GM23338 (cell line): ENCODE measurements around the gene SNAPC2. TPM values are rescaled to one million over a fixed set of nuclear protein-coding genes. Genes with fewer than 3 reads are reported as not detected.

ENCODE experiments used
- ATAC-seq: fragments of 200-7000 bp; cut with Tn5 transposase; 3 replicates; pipeline ENCODE4 v1.9.1; 2020
- DNase-seq: peaks from one replicate; pipeline ENCODE4 v3.0.0-alpha.2; 2015; ENCODE audit warnings: low spot score
- H2AFZ ChIP-seq: fragments of 200-600 bp; sonication (generic); 2 replicates; pipeline ENCODE4 v1.8.0; 2016; ENCODE audit warnings: antibody characterized with exemption, mild to moderate bottlenecking, moderate library complexity
- H3F3A ChIP-seq: fragments of 200-600 bp; sonication (generic); replicated peaks from 2 replicates; pipeline ENCODE4 v1.8.0; 2017; ENCODE audit warnings: antibody characterized with exemption, mixed run types, low read depth
- H3K27ac ChIP-seq: fragments of 200-600 bp; sonication (generic); 2 replicates; pipeline ENCODE4 v1.6.1; 2016; ENCODE audit warnings: low read depth
- H3K27me3 ChIP-seq: fragments of 200-600 bp; sonication (generic); 2 replicates; pipeline ENCODE4 v1.8.0; 2016; ENCODE audit warnings: mild to moderate bottlenecking, mixed run types, moderate library complexity; ENCODE audit not compliant: insufficient read depth
- H3K36me3 ChIP-seq: fragments of 200-600 bp; sonication (generic); 2 replicates; pipeline ENCODE4 v1.8.0; 2016; ENCODE audit warnings: mild to moderate bottlenecking; ENCODE audit not compliant: insufficient read depth
- H3K4me1 ChIP-seq: fragments of 200-600 bp; sonication (generic); 2 replicates; pipeline ENCODE4 v1.8.0; 2016; ENCODE audit warnings: mild to moderate bottlenecking, moderate library complexity; ENCODE audit not compliant: insufficient read depth
- H3K4me2 ChIP-seq: fragments of 200-600 bp; sonication (generic); 2 replicates; pipeline ENCODE4 v1.7.1; 2017; ENCODE audit warnings: mixed run types
- H3K4me3 ChIP-seq: fragments of 200-600 bp; sonication (generic); 2 replicates; pipeline ENCODE4 v1.6.1; 2016; ENCODE audit warnings: mixed run types
- H3K79me2 ChIP-seq: fragments of 200-600 bp; sonication (generic); replicated peaks from 2 replicates; pipeline ENCODE4 v1.8.0; 2017; ENCODE audit warnings: mild to moderate bottlenecking; ENCODE audit not compliant: insufficient read depth
- H3K9me2 ChIP-seq: fragments of 200-600 bp; sonication (generic); 2 replicates; pipeline ENCODE4 v1.8.0; 2017; ENCODE audit not compliant: insufficient read depth
- H4K20me1 ChIP-seq: fragments of 200-600 bp; sonication (generic); replicated peaks from 2 replicates; pipeline ENCODE4 v1.8.0; 2017; ENCODE audit warnings: mild to moderate bottlenecking; ENCODE audit not compliant: insufficient read depth
- H3K27ac Mint-ChIP-seq: 2 replicates; pipeline ENCODE4 v1.8.0; 2020; ENCODE audit warnings: inconsistent platforms, mild to moderate bottlenecking, moderate library complexity, mixed read lengths
- H3K27me3 Mint-ChIP-seq: 3 replicates; pipeline ENCODE4 v1.8.0; 2022; ENCODE audit warnings: low read depth, mild to moderate bottlenecking, moderate library complexity, mixed read lengths, inconsistent platforms; ENCODE audit not compliant: insufficient read depth, poor library complexity
- H3K36me3 Mint-ChIP-seq: 3 replicates; pipeline ENCODE4 v1.8.0; 2021; ENCODE audit warnings: low read depth, mild to moderate bottlenecking, inconsistent platforms, moderate library complexity, mixed read lengths
- H3K4me1 Mint-ChIP-seq: 3 replicates; pipeline ENCODE4 v1.8.0; 2020; ENCODE audit warnings: mild to moderate bottlenecking, inconsistent platforms, mixed read lengths
- H3K4me3 Mint-ChIP-seq: 3 replicates; pipeline ENCODE4 v1.8.0; 2021; ENCODE audit warnings: moderate library complexity, mild to moderate bottlenecking, inconsistent platforms, mixed read lengths
- H3K9me3 Mint-ChIP-seq: 3 replicates; pipeline ENCODE4 v1.8.0; 2020; ENCODE audit warnings: moderate library complexity, mild to moderate bottlenecking, inconsistent platforms, mixed read lengths
- CREB1 ChIP-seq: fragments of 250-450 bp; sonication (Bioruptor Pico); IDR thresholded peaks from 2 replicates; pipeline ENCODE4 v1.5.0; 2020; ENCODE audit warnings: low read depth, mild to moderate bottlenecking, moderate library complexity
- EZH2 ChIP-seq: fragments of 200-600 bp; sonication (generic); IDR thresholded peaks from one replicate; pipeline ENCODE4 v1.8.0; 2017; ENCODE audit warnings: antibody characterized with exemption, mild to moderate bottlenecking, low read depth; ENCODE audit not compliant: unreplicated experiment
- EZH2phosphoT487 ChIP-seq: fragments of 200-600 bp; sonication (generic); IDR thresholded peaks from one replicate; pipeline ENCODE4 v1.8.1; 2018; ENCODE audit warnings: antibody characterized with exemption; ENCODE audit not compliant: unreplicated experiment
- JUNB ChIP-seq: IDR thresholded peaks from one replicate; pipeline ENCODE4 v1.6.1; 2016; ENCODE audit warnings: antibody characterized with exemption; ENCODE audit not compliant: unreplicated experiment
- NANOG ChIP-seq: IDR thresholded peaks from 2 replicates; pipeline ENCODE4 v1.6.1; 2016; ENCODE audit warnings: antibody characterized with exemption, borderline replicate concordance
- POLR2AphosphoS5 ChIP-seq: IDR thresholded peaks from 2 replicates; pipeline ENCODE4 v1.6.1; 2016; ENCODE audit warnings: antibody characterized with exemption, low read depth
- REST ChIP-seq: IDR thresholded peaks from one replicate; pipeline ENCODE4 v1.6.1; 2018; ENCODE audit warnings: antibody characterized with exemption; ENCODE audit not compliant: unreplicated experiment
- STAT1 ChIP-seq: IDR thresholded peaks from one replicate; pipeline ENCODE4 v1.6.1; 2016; ENCODE audit warnings: antibody characterized with exemption; ENCODE audit not compliant: unreplicated experiment
- ZNF114 ChIP-seq: fragments of 250-450 bp; sonication (Bioruptor Pico); IDR thresholded peaks from 2 replicates; pipeline ENCODE4 v1.5.0; 2020; ENCODE audit warnings: mild to moderate bottlenecking, moderate library complexity
- ZNF331 ChIP-seq: fragments of 250-450 bp; sonication (Bioruptor Pico); IDR thresholded peaks from 2 replicates; pipeline ENCODE4 v1.5.0; 2020; ENCODE audit warnings: low read depth, mild to moderate bottlenecking, moderate library complexity
- polyA plus RNA-seq: library from polyadenylated mRNA; unstranded; fragments of >200 nt; fragmentation: Nextera tagmentation; extraction: Ambion mirVana; gene quantifications from 2 replicates; pipeline ENCODE4 v1.2.1, GENCODE V29; 2016
- total RNA-seq: library from RNA; depleted of rRNA; stranded (reverse); fragments of >200 nt; shearing (Covaris generic); gene quantifications from 2 replicates; pipeline ENCODE4 v1.2.3, GENCODE V29; 2014
- TF ChIP-seq, protein P1 (sequence below), 2 experiments: fragments of 200-600 bp in 1 of 2; sonication (generic) in 1 of 2; conservative IDR thresholded peaks; 2 replicates each; pipeline versions ENCODE4 v1.5.1 to v1.6.1; 2016 to 2017; ENCODE audit warnings: antibody characterized with exemption in 2 of 2, low read depth in 2 of 2, mild to moderate bottlenecking in 2 of 2, moderate library complexity in 1 of 2
- TF ChIP-seq, protein P2 (sequence below): IDR thresholded peaks from 2 replicates; pipeline ENCODE4 v1.6.1; 2016; ENCODE audit warnings: antibody characterized with exemption
- TF ChIP-seq, protein P3 (sequence below): fragments of 250-450 bp; sonication (Bioruptor Pico); IDR thresholded peaks from 2 replicates; pipeline ENCODE4 v1.5.0; 2020; ENCODE audit warnings: mild to moderate bottlenecking, moderate library complexity

The SNAPC2 gene
- total and polyA plus RNA-seq, 2 experiments from 2014 or later = 17.1 to 25.1 TPM

GRCh38 chr19:7962644-7963268 is 42.6 kb downstream of the SNAPC2 start:
- TF ChIP-seq NANOG = no peak
- TF ChIP-seq, protein P1, sequence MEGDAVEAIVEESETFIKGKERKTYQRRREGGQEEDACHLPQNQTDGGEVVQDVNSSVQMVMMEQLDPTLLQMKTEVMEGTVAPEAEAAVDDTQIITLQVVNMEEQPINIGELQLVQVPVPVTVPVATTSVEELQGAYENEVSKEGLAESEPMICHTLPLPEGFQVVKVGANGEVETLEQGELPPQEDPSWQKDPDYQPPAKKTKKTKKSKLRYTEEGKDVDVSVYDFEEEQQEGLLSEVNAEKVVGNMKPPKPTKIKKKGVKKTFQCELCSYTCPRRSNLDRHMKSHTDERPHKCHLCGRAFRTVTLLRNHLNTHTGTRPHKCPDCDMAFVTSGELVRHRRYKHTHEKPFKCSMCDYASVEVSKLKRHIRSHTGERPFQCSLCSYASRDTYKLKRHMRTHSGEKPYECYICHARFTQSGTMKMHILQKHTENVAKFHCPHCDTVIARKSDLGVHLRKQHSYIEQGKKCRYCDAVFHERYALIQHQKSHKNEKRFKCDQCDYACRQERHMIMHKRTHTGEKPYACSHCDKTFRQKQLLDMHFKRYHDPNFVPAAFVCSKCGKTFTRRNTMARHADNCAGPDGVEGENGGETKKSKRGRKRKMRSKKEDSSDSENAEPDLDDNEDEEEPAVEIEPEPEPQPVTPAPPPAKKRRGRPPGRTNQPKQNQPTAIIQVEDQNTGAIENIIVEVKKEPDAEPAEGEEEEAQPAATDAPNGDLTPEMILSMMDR (conservative IDR thresholded peaks at IDR 0.05; ENCODE audit: low read depth in 2 of 2) = no peak
- no peak for TF ChIP-seq STAT1
- TF ChIP-seq, protein P2, sequence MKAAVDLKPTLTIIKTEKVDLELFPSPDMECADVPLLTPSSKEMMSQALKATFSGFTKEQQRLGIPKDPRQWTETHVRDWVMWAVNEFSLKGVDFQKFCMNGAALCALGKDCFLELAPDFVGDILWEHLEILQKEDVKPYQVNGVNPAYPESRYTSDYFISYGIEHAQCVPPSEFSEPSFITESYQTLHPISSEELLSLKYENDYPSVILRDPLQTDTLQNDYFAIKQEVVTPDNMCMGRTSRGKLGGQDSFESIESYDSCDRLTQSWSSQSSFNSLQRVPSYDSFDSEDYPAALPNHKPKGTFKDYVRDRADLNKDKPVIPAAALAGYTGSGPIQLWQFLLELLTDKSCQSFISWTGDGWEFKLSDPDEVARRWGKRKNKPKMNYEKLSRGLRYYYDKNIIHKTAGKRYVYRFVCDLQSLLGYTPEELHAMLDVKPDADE = no peak
- no peak for TF ChIP-seq JUNB
- TF ChIP-seq CREB1 (CRISPR knock-in tag) = no peak
- TF ChIP-seq EZH2phosphoT487 = no peak
- no peak for TF ChIP-seq ZNF331 (CRISPR knock-in tag)
- no peak for TF ChIP-seq REST
- TF ChIP-seq, protein P3, sequence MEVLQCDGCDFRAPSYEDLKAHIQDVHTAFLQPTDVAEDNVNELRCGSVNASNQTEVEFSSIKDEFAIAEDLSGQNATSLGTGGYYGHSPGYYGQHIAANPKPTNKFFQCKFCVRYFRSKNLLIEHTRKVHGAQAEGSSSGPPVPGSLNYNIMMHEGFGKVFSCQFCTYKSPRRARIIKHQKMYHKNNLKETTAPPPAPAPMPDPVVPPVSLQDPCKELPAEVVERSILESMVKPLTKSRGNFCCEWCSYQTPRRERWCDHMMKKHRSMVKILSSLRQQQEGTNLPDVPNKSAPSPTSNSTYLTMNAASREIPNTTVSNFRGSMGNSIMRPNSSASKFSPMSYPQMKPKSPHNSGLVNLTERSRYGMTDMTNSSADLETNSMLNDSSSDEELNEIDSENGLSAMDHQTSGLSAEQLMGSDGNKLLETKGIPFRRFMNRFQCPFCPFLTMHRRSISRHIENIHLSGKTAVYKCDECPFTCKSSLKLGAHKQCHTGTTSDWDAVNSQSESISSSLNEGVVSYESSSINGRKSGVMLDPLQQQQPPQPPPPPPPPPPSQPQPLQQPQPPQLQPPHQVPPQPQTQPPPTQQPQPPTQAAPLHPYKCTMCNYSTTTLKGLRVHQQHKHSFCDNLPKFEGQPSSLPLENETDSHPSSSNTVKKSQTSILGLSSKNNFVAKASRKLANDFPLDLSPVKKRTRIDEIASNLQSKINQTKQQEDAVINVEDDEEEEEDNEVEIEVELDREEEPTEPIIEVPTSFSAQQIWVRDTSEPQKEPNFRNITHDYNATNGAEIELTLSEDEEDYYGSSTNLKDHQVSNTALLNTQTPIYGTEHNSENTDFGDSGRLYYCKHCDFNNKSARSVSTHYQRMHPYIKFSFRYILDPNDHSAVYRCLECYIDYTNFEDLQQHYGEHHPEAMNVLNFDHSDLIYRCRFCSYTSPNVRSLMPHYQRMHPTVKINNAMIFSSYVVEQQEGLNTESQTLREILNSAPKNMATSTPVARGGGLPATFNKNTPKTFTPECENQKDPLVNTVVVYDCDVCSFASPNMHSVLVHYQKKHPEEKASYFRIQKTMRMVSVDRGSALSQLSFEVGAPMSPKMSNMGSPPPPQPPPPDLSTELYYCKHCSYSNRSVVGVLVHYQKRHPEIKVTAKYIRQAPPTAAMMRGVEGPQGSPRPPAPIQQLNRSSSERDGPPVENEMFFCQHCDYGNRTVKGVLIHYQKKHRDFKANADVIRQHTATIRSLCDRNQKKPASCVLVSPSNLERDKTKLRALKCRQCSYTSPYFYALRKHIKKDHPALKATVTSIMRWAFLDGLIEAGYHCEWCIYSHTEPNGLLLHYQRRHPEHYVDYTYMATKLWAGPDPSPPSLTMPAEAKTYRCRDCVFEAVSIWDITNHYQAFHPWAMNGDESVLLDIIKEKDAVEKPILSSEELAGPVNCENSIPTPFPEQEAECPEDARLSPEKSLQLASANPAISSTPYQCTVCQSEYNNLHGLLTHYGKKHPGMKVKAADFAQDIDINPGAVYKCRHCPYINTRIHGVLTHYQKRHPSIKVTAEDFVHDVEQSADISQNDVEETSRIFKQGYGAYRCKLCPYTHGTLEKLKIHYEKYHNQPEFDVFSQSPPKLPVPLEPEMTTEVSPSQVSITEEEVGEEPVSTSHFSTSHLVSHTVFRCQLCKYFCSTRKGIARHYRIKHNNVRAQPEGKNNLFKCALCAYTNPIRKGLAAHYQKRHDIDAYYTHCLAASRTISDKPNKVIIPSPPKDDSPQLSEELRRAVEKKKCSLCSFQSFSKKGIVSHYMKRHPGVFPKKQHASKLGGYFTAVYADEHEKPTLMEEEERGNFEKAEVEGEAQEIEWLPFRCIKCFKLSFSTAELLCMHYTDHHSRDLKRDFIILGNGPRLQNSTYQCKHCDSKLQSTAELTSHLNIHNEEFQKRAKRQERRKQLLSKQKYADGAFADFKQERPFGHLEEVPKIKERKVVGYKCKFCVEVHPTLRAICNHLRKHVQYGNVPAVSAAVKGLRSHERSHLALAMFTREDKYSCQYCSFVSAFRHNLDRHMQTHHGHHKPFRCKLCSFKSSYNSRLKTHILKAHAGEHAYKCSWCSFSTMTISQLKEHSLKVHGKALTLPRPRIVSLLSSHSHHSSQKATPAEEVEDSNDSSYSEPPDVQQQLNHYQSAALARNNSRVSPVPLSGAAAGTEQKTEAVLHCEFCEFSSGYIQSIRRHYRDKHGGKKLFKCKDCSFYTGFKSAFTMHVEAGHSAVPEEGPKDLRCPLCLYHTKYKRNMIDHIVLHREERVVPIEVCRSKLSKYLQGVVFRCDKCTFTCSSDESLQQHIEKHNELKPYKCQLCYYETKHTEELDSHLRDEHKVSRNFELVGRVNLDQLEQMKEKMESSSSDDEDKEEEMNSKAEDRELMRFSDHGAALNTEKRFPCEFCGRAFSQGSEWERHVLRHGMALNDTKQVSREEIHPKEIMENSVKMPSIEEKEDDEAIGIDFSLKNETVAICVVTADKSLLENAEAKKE (CRISPR knock-in tag) = no peak
- no peak for TF ChIP-seq ZNF114 (CRISPR knock-in tag)
- no peak for TF ChIP-seq EZH2
- no peak for TF ChIP-seq POLR2AphosphoS5
- H3K36me3 Mint-ChIP-seq = peaks cover 59% of the 10 kb centered on the region
- 0 out of 2 replicates have a peak overlapping the region, but pooled peaks have one; percentile 8 for H3K27ac ChIP-seq
- no peak overlapping the region for H3K4me2 ChIP-seq
- peaks cover 8% of the 10 kb centered on the region; the same call in 2 of the 3 replicates for H3K4me1 Mint-ChIP-seq
- H3K9me3 Mint-ChIP-seq = no peaks in the 10 kb centered on the region
- ATAC-seq (no peak), DNase-seq (no peak)
- peaks cover 38% of the 10 kb centered on the region for H3K36me3 ChIP-seq
- H3F3A ChIP-seq = peaks cover 43% of the 10 kb centered on the region
- no peaks in the 10 kb centered on the region for H3K9me2 ChIP-seq
- H3K4me1 ChIP-seq = no peaks in the 10 kb centered on the region
- no peak overlapping the region for H3K4me3 ChIP-seq
- H3K27ac Mint-ChIP-seq = no peak overlapping the region
- H3K27me3 ChIP-seq = no peaks in the 10 kb centered on the region
- no peak overlapping the region for H2AFZ ChIP-seq
- peaks cover 11% of the 10 kb centered on the region for H3K27me3 Mint-ChIP-seq
- no peaks in the 10 kb centered on the region; the same call in 1 of the 2 replicates for H3K79me2 ChIP-seq
- peaks cover 37% of the 10 kb centered on the region; the same call in 1 of the 2 replicates for H4K20me1 ChIP-seq
- H3K4me3 Mint-ChIP-seq = no peak overlapping the region
